Smooth muscle cell (in vitro differentiated cells): Measurements from ENCODE around the gene PAX8. TPM values are rescaled to one million over a fixed set of nuclear protein-coding genes. Genes with fewer than 3 reads are reported as not detected.

Experiments
- DNase-seq: peaks from one replicate; lab custom pipeline; 2025; ENCODE audit not compliant: unreplicated experiment; lab: John Stamatoyannopoulos, UW
- H2AFZ ChIP-seq: fragments of 200-600 bp; sonication (generic); 2 replicates; pipeline ENCODE4 v1.6.0; 2016; ENCODE audit warnings: antibody characterized with exemption, low read depth, mild to moderate bottlenecking
- H3F3A ChIP-seq: fragments of 200-600 bp; sonication (generic); 2 replicates; pipeline ENCODE4 v1.6.0; 2017; ENCODE audit warnings: antibody characterized with exemption, low read depth
- H3K27ac ChIP-seq: fragments of 200-600 bp; sonication (generic); 2 replicates; pipeline ENCODE4 v1.5.1; 2016; ENCODE audit warnings: low read depth, mild to moderate bottlenecking
- H3K27me3 ChIP-seq: fragments of 200-600 bp; sonication (generic); 2 replicates; pipeline ENCODE4 v1.6.1; 2016; ENCODE audit warnings: low read depth, mild to moderate bottlenecking
- H3K36me3 ChIP-seq: fragments of 200-600 bp; sonication (generic); 2 replicates; pipeline ENCODE4 v1.5.1; 2016; ENCODE audit warnings: low read depth
- H3K4me1 ChIP-seq: fragments of 200-600 bp; sonication (generic); 2 replicates; pipeline ENCODE4 v1.5.1; 2016; ENCODE audit warnings: low read depth
- H3K4me2 ChIP-seq: fragments of 200-600 bp; sonication (generic); 2 replicates; pipeline ENCODE4 v1.6.0; 2016; ENCODE audit warnings: mild to moderate bottlenecking
- H3K4me3 ChIP-seq: fragments of 200-600 bp; sonication (generic); 2 replicates; pipeline ENCODE4 v1.5.1; 2016; ENCODE audit warnings: mild to moderate bottlenecking
- H3K79me2 ChIP-seq: fragments of 200-600 bp; sonication (generic); 2 replicates; pipeline ENCODE4 v1.6.0; 2016; ENCODE audit warnings: low read depth, mild to moderate bottlenecking
- H3K9ac ChIP-seq: fragments of 200-600 bp; sonication (generic); 2 replicates; pipeline ENCODE4 v1.6.0; 2016; ENCODE audit warnings: low read depth
- H3K9me3 ChIP-seq: fragments of 200-600 bp; sonication (generic); replicated peaks from 2 replicates; pipeline ENCODE4 v1.5.1; 2016; ENCODE audit warnings: low read depth
- H4K20me1 ChIP-seq: fragments of 200-600 bp; sonication (generic); 2 replicates; pipeline ENCODE4 v1.6.0; 2016; ENCODE audit warnings: low read depth
- CTCF ChIP-seq: fragments of 200-600 bp; sonication (generic); IDR thresholded peaks from 2 replicates; pipeline ENCODE4 v1.5.1; 2017; ENCODE audit warnings: borderline replicate concordance, mild to moderate bottlenecking, antibody characterized with exemption; ENCODE audit not compliant: insufficient read depth, poor library complexity, severe bottlenecking
- WGBS: methylation state at CpG from one replicate; pipeline ENCODE4 v1.1.7; 2016; ENCODE audit warnings: low lambda C conversion rate; 5-methylcytosine and 5-hydroxymethylcytosine counted together
- polyA plus RNA-seq: library from polyadenylated mRNA; unstranded; fragments of >200 nt; fragmentation: Nextera tagmentation; extraction: Ambion mirVana; gene quantifications from 2 replicates; pipeline ENCODE4 v1.2.1, GENCODE V29; 2016
- total RNA-seq: library from RNA; depleted of rRNA; stranded (reverse); fragments of >200 nt; gene quantifications from 2 replicates; pipeline ENCODE4 v1.2.3, GENCODE V29; 2014

Gene PAX8
- total and polyA plus RNA-seq, 2 experiments from 2014 or later, result not detected

- no peak overlapping the region for H3K4me2 ChIP-seq
- WGBS, result 92% methylated on average over 6 of the region's 6 CpGs
- H3F3A ChIP-seq, result no peaks in the 10 kb centered on the region
- no peaks in the 10 kb centered on the region for H4K20me1 ChIP-seq
- no peaks in the 10 kb centered on the region for H3K27me3 ChIP-seq
- H3K4me1 ChIP-seq, result peaks cover 14% of the 10 kb centered on the region
- H3K36me3 ChIP-seq, result no peaks in the 10 kb centered on the region
- no peak overlapping the region for H3K27ac ChIP-seq
- DNase-seq, result no peak
- H3K79me2 ChIP-seq, result no peaks in the 10 kb centered on the region
- H2AFZ ChIP-seq, result no peak overlapping the region
- H3K4me3 ChIP-seq, result no peak overlapping the region
- H3K9me3 ChIP-seq, result no peaks in the 10 kb centered on the region
- no peak overlapping the region for H3K9ac ChIP-seq
- TF ChIP-seq CTCF, result no peak
Measured at GRCh38 chr2:113221846-113222245, 56.9 kb downstream of the PAX8 start.

GRCh38 chr2:113220970-113221708 lies 57.6 kb downstream of the PAX8 start:
- H3K4me3 ChIP-seq, result no peak overlapping the region

GRCh38 chr2:113219889-113220641 lies 58.7 kb downstream of the PAX8 start:
- no peaks in the 10 kb centered on the region for H3K27me3 ChIP-seq
- no peak overlapping the region for H3K4me2 ChIP-seq
- no peaks in the 10 kb centered on the region for H3K9me3 ChIP-seq
- H3K4me3 ChIP-seq, result no peak overlapping the region
- H3K36me3 ChIP-seq, result no peaks in the 10 kb centered on the region
- no peak overlapping the region for H3K27ac ChIP-seq
- no peak overlapping the region for H2AFZ ChIP-seq
- no peak for TF ChIP-seq CTCF
- H3F3A ChIP-seq, result no peaks in the 10 kb centered on the region
- no peak for DNase-seq
- no peak overlapping the region for H3K9ac ChIP-seq
- peaks cover 3% of the 10 kb centered on the region for H3K4me1 ChIP-seq
- H3K79me2 ChIP-seq, result no peaks in the 10 kb centered on the region
- WGBS, result 85% methylated on average over 6 of the region's 6 CpGs
- H4K20me1 ChIP-seq, result no peaks in the 10 kb centered on the region

More at GRCh38 chr2:113220970-113221708, 57.6 kb downstream of the PAX8 start:
- WGBS, result 85% methylated on average over 6 of the region's 6 CpGs
- Histone ChIP-seq H3K36me3 (no peaks in the 10 kb centered on the region), H3K9ac (no peak overlapping the region), H3K27ac (no peak overlapping the region), H2AFZ (no peak overlapping the region), H3K79me2 (no peaks in the 10 kb centered on the region), H3K4me1 (peaks cover 13% of the 10 kb centered on the region), H3K27me3 (no peaks in the 10 kb centered on the region), H3K9me3 (no peaks in the 10 kb centered on the region), H3K4me2 (no peak overlapping the region), H3F3A (no peaks in the 10 kb centered on the region), H4K20me1 (no peaks in the 10 kb centered on the region)
- TF ChIP-seq CTCF, result no peak
- DNase-seq, result no peak
